Middle frontal gyrus (tissue), 1 donor: ENCODE measurements around the gene ZNF618.
"Not testable (repeated sequence)": the region's sequence is repeated elsewhere in the genome, so short reads cannot be mapped to it uniquely, and the experiment has no call there.

Source experiments
- DNase-seq: peaks from one replicate; pipeline ENCODE4 v3.0.0-alpha.2; 2015; ENCODE audit warnings: low spot score; ENCODE audit errors: extremely low spot score

ZNF618 gene

GRCh38 chr9:114035221-114035844, 159.2 kb downstream of the ZNF618 start:
- no peak for DNase-seq

- DNase-seq = no peak
These were observed 160.0 kb downstream of the ZNF618 start for GRCh38 chr9:114035845-114036801.

- DNase-seq = no peak
These were observed 161.1 kb downstream of the ZNF618 start for GRCh38 chr9:114037249-114037648.

GRCh38 chr9:114037961-114038723, 162.0 kb downstream of the ZNF618 start:
- DNase-seq = no peak

- no peak for DNase-seq
These were observed 162.7 kb downstream of the ZNF618 start for GRCh38 chr9:114038724-114039313.

GRCh38 chr9:114039484-114039883, 163.4 kb downstream of the ZNF618 start:
- no peak for DNase-seq

- not testable (repeated sequence) for DNase-seq
These were observed 167.6 kb downstream of the ZNF618 start for GRCh38 chr9:114043660-114044059.

- no peak for DNase-seq
These were observed 170.2 kb downstream of the ZNF618 start for GRCh38 chr9:114046237-114046755.

- no peak for DNase-seq
These were observed 170.8 kb downstream of the ZNF618 start for GRCh38 chr9:114046875-114047274.

- DNase-seq = no peak
These were observed 171.6 kb downstream of the ZNF618 start for GRCh38 chr9:114047717-114048116.

- DNase-seq = no peak
These were observed 172.7 kb downstream of the ZNF618 start for GRCh38 chr9:114048533-114049415.

GRCh38 chr9:114049441-114050225, 173.5 kb downstream of the ZNF618 start:
- DNase-seq = no peak

- no peak for DNase-seq
These were observed 174.1 kb downstream of the ZNF618 start for GRCh38 chr9:114050226-114050568.

GRCh38 chr9:114050646-114051045, 174.5 kb downstream of the ZNF618 start:
- DNase-seq = no peak

- DNase-seq = no peak
These were observed 175.2 kb downstream of the ZNF618 start for GRCh38 chr9:114051281-114051680.

GRCh38 chr9:114051706-114052105, 175.6 kb downstream of the ZNF618 start:
- no peak for DNase-seq

- no peak for DNase-seq
These were observed 177.3 kb downstream of the ZNF618 start for GRCh38 chr9:114053246-114054005.

- no peak for DNase-seq
These were observed 178.1 kb downstream of the ZNF618 start for GRCh38 chr9:114054191-114054690.

GRCh38 chr9:114055061-114055460, 179.0 kb downstream of the ZNF618 start:
- DNase-seq = no peak
